ENCODE data around the gene NBR1.
"Not testable (repeated sequence)": the region's sequence is repeated elsewhere in the genome, so short reads cannot be mapped to it uniquely, and the experiment has no call there.

The NBR1 gene

DNA sequence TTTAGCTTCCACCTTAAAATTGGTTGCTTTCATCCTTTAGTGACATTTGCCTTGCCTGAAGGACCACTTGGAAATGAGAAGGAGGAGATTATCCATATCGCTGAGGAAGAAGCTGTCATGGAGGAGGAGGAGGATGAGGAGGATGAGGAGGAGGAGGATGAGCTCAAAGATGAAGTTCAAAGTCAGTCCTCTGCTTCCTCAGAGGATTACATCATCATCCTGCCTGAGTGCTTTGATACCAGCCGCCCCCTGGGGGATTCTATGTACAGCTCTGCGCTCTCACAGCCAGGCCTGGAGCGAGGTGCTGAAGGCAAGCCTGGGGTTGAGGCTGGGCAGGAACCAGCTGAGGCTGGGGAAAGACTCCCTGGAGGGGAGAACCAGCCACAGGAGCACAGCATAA is 29.1 kb downstream of the NBR1 start:
- Histone ChIP-seq H3K27me3 (ENCODE audit: low read depth, low read length) (no peaks in the 10 kb centered on the region), H3K4me3 (ENCODE audit: low read depth in 1 of 2, low read length in 2 of 2) (no peak overlapping the region), H3K9me3 (ENCODE audit: control insufficient read depth in 1 of 2, low read length in 2 of 2) (no peaks in the 10 kb centered on the region), H3K36me3 (ENCODE audit: control insufficient read depth in 1 of 2, insufficient read depth in 2 of 2, low read length in 2 of 2) (peaks cover 55 to 78% of the 10 kb centered on the region in 2 donors), H3K27ac (ENCODE audit: low read length) (no peak overlapping the region), H3K4me1 (ENCODE audit: control insufficient read depth in 1 of 2, insufficient read depth in 2 of 2, low read length in 2 of 2) (no peaks in the 10 kb centered on the region)

DNA sequence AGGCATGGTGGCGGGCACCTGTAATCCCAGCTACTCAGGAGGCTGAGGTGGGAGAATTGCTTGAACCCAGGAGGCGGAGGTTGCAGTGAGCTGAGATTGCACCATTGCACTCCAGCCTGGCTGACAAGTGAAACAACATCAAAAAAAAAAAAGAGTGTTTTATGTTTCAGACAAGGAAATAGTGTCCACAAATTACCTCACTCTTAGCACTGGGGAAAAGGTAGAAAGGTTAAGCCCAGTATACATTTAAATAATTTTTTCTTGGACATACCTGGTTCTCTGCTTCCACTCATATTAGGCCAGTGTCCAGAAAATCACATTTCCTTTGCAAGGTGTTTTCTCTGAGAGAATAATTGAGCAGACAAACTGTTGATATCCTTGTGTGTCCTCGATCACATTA is 32.0 kb downstream of the NBR1 start:
- H3K27ac ChIP-seq (ENCODE audit: low read length); H3K4me1 ChIP-seq (ENCODE audit: control insufficient read depth in 1 of 2, insufficient read depth in 2 of 2, low read length in 2 of 2); H3K9me3 ChIP-seq (ENCODE audit: control insufficient read depth in 1 of 2, low read length in 2 of 2); H3K4me3 ChIP-seq (ENCODE audit: low read depth in 1 of 2, low read length in 2 of 2); H3K27me3 ChIP-seq (ENCODE audit: low read depth, low read length): not testable (repeated sequence)
- H3K36me3 ChIP-seq (ENCODE audit: control insufficient read depth in 1 of 2, insufficient read depth in 2 of 2, low read length in 2 of 2): peaks cover 45 to 74% of the 10 kb centered on the region in 2 donors

DNA sequence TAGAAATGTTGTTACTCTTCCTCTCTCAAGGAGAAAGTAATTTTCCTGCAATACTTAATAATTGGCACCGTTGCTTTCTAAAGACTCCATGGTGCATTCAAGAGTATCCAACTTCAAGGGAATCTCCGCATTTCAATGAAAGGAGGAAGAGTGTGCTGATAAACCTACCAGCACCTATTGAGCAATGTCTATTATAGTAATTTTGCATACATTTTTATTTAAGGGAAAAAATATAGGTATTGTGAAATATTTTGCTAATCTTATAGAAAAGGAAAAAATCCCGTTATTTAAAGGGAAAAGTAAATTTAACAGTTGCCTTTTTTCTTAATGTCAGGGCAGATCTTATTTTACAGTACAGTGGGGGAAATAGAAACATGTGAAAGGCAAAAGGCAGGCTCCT is 39.6 kb downstream of the NBR1 start:
- Histone ChIP-seq H3K4me3 (ENCODE audit: low read depth in 1 of 2, low read length in 2 of 2) (peak overlapping the region in 1 of 2 donors; percentile 67), H3K36me3 (ENCODE audit: control insufficient read depth in 1 of 2, insufficient read depth in 2 of 2, low read length in 2 of 2) (peaks cover 8 to 41% of the 10 kb centered on the region in 2 donors), H3K9me3 (ENCODE audit: control insufficient read depth in 1 of 2, low read length in 2 of 2) (no peaks in the 10 kb centered on the region), H3K4me1 (ENCODE audit: control insufficient read depth in 1 of 2, insufficient read depth in 2 of 2, low read length in 2 of 2) (peaks cover 5 to 18% of the 10 kb centered on the region in 2 donors), H3K27ac (ENCODE audit: low read length) (peak overlapping the region; percentile 93), H3K27me3 (ENCODE audit: low read depth, low read length) (no peaks in the 10 kb centered on the region)

- H3K9me3 ChIP-seq (ENCODE audit: control insufficient read depth in 1 of 2, low read length in 2 of 2): no peaks in the 10 kb centered on the region
- H3K27ac ChIP-seq (ENCODE audit: low read length): peak overlapping the region; percentile 93
- peaks cover 5 to 18% of the 10 kb centered on the region in 2 donors for H3K4me1 ChIP-seq (ENCODE audit: control insufficient read depth in 1 of 2, insufficient read depth in 2 of 2, low read length in 2 of 2)
- peak overlapping the region; percentile 67 to 71 for H3K4me3 ChIP-seq (ENCODE audit: low read depth in 1 of 2, low read length in 2 of 2)
- peaks cover 13 to 40% of the 10 kb centered on the region in 2 donors for H3K36me3 ChIP-seq (ENCODE audit: control insufficient read depth in 1 of 2, insufficient read depth in 2 of 2, low read length in 2 of 2)
- H3K27me3 ChIP-seq (ENCODE audit: low read depth, low read length): no peaks in the 10 kb centered on the region
Measured at GRCh38 chr17:43211123-43211479, 40.1 kb downstream of the NBR1 start.

GRCh38 chr17:43211480-43212402 is 40.7 kb downstream of the NBR1 start, which contains the start of gene TMEM106A:
Gene TMEM106A (plus strand): TSS chr17:43211875. CDS start chr17:43213042, 1,167 bp downstream.
- Histone ChIP-seq H3K27me3 (ENCODE audit: low read depth, low read length) (no peaks in the 10 kb centered on the region), H3K36me3 (ENCODE audit: control insufficient read depth in 1 of 2, insufficient read depth in 2 of 2, low read length in 2 of 2) (peaks cover 19 to 36% of the 10 kb centered on the region in 2 donors), H3K9me3 (ENCODE audit: control insufficient read depth in 1 of 2, low read length in 2 of 2) (no peaks in the 10 kb centered on the region), H3K27ac (ENCODE audit: low read length) (peak within 1 kb of the TSS; percentile 93), H3K4me1 (ENCODE audit: control insufficient read depth in 1 of 2, insufficient read depth in 2 of 2, low read length in 2 of 2) (peaks cover 5 to 18% of the 10 kb centered on the region in 2 donors), H3K4me3 (ENCODE audit: low read depth in 1 of 2, low read length in 2 of 2) (peak within 1 kb of the TSS; percentile 71 to 82)

DNA sequence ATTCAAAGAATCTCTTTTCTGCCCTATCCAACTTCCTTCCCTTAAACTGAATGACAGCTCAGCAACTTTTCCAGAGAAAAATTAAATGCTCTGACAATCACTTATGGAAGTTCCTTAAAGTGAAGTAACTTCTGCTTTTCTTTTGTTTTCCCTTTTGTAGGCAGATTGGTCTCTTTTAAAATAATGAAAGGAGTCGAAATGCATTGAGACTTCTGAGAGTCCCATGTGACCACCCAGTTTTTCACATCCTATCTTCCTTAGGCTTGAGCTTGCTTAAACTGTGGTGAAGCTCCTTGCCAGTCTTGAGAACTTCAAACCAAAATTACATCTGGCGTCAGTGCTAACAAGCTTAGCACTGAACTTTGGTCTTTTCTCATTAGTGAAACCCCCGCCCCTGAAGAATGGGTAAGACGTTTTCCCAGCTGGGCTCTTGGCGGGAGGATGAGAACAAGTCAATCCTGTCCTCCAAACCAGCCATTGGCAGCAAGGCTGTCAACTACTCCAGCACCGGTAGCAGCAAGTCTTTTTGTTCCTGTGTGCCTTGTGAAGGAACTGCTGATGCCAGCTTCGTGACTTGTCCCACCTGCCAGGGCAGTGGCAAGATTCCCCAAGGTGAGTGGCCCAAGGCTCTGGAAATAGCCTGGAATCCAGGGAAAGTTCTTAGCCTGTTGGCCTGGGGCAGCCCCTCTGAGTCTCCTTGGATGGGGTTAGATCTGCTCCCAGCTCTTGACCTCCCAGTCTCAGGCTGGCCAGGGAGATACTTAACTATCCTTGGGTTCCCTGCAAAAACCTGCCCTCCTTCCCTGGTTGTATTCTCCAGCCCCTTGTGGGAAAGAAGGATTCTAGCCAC is 41.9 kb downstream of the NBR1 start:
- H3K9me3 ChIP-seq (ENCODE audit: control insufficient read depth in 1 of 2, low read length in 2 of 2): no peaks in the 10 kb centered on the region
- no peaks in the 10 kb centered on the region for H3K27me3 ChIP-seq (ENCODE audit: low read depth, low read length)
- peak overlapping the region; percentile 75 for H3K27ac ChIP-seq (ENCODE audit: low read length)
- H3K4me1 ChIP-seq (ENCODE audit: control insufficient read depth in 1 of 2, insufficient read depth in 2 of 2, low read length in 2 of 2): peaks cover 5 to 18% of the 10 kb centered on the region in 2 donors
- peak overlapping the region; percentile 71 to 82 for H3K4me3 ChIP-seq (ENCODE audit: low read depth in 1 of 2, low read length in 2 of 2)
- peaks cover 20 to 31% of the 10 kb centered on the region in 2 donors for H3K36me3 ChIP-seq (ENCODE audit: control insufficient read depth in 1 of 2, insufficient read depth in 2 of 2, low read length in 2 of 2)

- no peak overlapping the region for H3K4me3 ChIP-seq (ENCODE audit: low read depth in 1 of 2, low read length in 2 of 2)
- H3K27ac ChIP-seq (ENCODE audit: low read length): no peak overlapping the region
- H3K4me1 ChIP-seq (ENCODE audit: control insufficient read depth in 1 of 2, insufficient read depth in 2 of 2, low read length in 2 of 2): peaks cover 5 to 18% of the 10 kb centered on the region in 2 donors
- no peaks in the 10 kb centered on the region for H3K27me3 ChIP-seq (ENCODE audit: low read depth, low read length)
- H3K9me3 ChIP-seq (ENCODE audit: control insufficient read depth in 1 of 2, low read length in 2 of 2): no peaks in the 10 kb centered on the region
- peaks cover 21 to 24% of the 10 kb centered on the region in 2 donors for H3K36me3 ChIP-seq (ENCODE audit: control insufficient read depth in 1 of 2, insufficient read depth in 2 of 2, low read length in 2 of 2)
Measured at GRCh38 chr17:43213545-43213944, 42.5 kb downstream of the NBR1 start.

DNA sequence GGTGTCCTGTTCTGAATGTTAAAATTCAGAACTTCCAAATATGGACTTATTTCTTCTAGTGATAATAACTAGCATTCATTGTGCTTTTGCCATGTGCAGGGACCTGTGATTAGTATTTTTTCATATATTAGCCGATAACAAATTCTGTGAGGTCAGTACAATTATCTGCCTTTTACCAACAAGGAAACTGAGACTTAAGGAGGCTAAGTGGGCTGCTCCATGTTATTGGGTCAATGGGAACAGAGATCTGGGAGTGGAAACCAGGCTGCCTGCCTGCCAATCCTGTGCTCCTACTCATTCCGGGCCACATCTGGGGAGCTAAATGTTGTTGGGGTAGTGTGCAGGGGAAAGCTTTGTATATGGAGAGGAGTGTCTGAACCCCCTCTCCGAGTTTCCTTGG is 44.3 kb downstream of the NBR1 start:
- H3K27me3 ChIP-seq (ENCODE audit: low read depth, low read length): no peaks in the 10 kb centered on the region
- H3K9me3 ChIP-seq (ENCODE audit: control insufficient read depth in 1 of 2, low read length in 2 of 2): no peaks in the 10 kb centered on the region
- no peak overlapping the region for H3K27ac ChIP-seq (ENCODE audit: low read length)
- peaks cover 5 to 18% of the 10 kb centered on the region in 2 donors for H3K4me1 ChIP-seq (ENCODE audit: control insufficient read depth in 1 of 2, insufficient read depth in 2 of 2, low read length in 2 of 2)
- H3K36me3 ChIP-seq (ENCODE audit: control insufficient read depth in 1 of 2, insufficient read depth in 2 of 2, low read length in 2 of 2): peaks cover 11 to 24% of the 10 kb centered on the region in 2 donors
- H3K4me3 ChIP-seq (ENCODE audit: low read depth in 1 of 2, low read length in 2 of 2): no peak overlapping the region

DNA sequence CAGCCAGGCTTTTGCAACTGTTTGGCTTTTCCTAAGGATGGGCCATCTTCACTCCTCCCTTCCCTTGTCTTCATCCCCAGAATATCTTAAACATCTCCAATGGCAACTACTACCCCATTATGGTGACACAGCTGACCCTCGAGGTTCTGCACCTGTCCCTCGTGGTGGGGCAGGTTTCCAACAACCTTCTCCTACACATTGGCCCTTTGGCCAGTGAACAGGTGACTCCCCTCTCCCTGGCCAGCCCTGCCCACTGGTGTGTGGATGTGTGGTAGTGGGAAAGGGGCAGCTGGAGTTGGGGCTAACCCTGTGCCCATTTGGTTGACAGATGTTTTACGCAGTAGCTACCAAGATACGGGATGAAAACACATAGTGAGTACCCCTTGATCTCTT is 45.4 kb downstream of the NBR1 start:
- Histone ChIP-seq H3K4me3 (ENCODE audit: low read depth in 1 of 2, low read length in 2 of 2) (no peak overlapping the region), H3K36me3 (ENCODE audit: control insufficient read depth in 1 of 2, insufficient read depth in 2 of 2, low read length in 2 of 2) (peaks cover 8 to 24% of the 10 kb centered on the region in 2 donors)

GRCh38 chr17:43216762-43217613 is 46.0 kb downstream of the NBR1 start:
- no peaks in the 10 kb centered on the region for H3K27me3 ChIP-seq (ENCODE audit: low read depth, low read length)
- no peaks in the 10 kb centered on the region for H3K9me3 ChIP-seq (ENCODE audit: control insufficient read depth in 1 of 2, low read length in 2 of 2)
- peaks cover 0 to 13% of the 10 kb centered on the region in 2 donors for H3K4me1 ChIP-seq (ENCODE audit: control insufficient read depth in 1 of 2, insufficient read depth in 2 of 2, low read length in 2 of 2)
- no peak overlapping the region for H3K4me3 ChIP-seq (ENCODE audit: low read depth in 1 of 2, low read length in 2 of 2)
- peaks cover 8 to 24% of the 10 kb centered on the region in 2 donors for H3K36me3 ChIP-seq (ENCODE audit: control insufficient read depth in 1 of 2, insufficient read depth in 2 of 2, low read length in 2 of 2)
- no peak overlapping the region for H3K27ac ChIP-seq (ENCODE audit: low read length)

More for the DNA sequence above, 45.4 kb downstream of the NBR1 start:
- H3K27me3 ChIP-seq (ENCODE audit: low read depth, low read length): no peaks in the 10 kb centered on the region
- peaks cover 0 to 14% of the 10 kb centered on the region in 2 donors for H3K4me1 ChIP-seq (ENCODE audit: control insufficient read depth in 1 of 2, insufficient read depth in 2 of 2, low read length in 2 of 2)
- no peak overlapping the region for H3K27ac ChIP-seq (ENCODE audit: low read length)
- H3K9me3 ChIP-seq (ENCODE audit: control insufficient read depth in 1 of 2, low read length in 2 of 2): no peaks in the 10 kb centered on the region
